Ovary (tissue), 9 donors: ENCODE measurements around the gene TBXAS1. TPM values are rescaled to one million over a fixed set of nuclear protein-coding genes. Genes with fewer than 3 reads are reported as not detected.

Experiments
- DNase-seq, 5 donors: peaks; one replicate each; pipeline ENCODE4 v3.0.0-alpha.2; 2019 to 2020
- H3K27ac ChIP-seq, 2 donors: fragments of 200-600 bp; one replicate each; pipeline versions ENCODE4 v1.5.1 to v1.8.0; 2019 to 2022
- H3K27me3 ChIP-seq: fragments of 200-600 bp; one replicate; pipeline ENCODE4 v1.8.0; 2022
- H3K36me3 ChIP-seq: fragments of 200-600 bp; sonication (generic); one replicate; pipeline ENCODE4 v1.5.1; 2019
- H3K4me1 ChIP-seq: one replicate; pipeline ENCODE4 v1.8.1; 2013; ENCODE audit warnings: mild to moderate bottlenecking, moderate library complexity; ENCODE audit not compliant: insufficient read depth
- H3K4me3 ChIP-seq: fragments of 200-600 bp; sonication (generic); one replicate; pipeline ENCODE4 v1.5.1; 2017
- H3K9me3 ChIP-seq, 2 donors: fragments of 200-600 bp in 1 of 2; sonication (generic) in 1 of 2; one replicate each; pipeline versions ENCODE4 v1.5.1 to v1.8.1; 2013 to 2019; ENCODE audit warnings: mild to moderate bottlenecking in 1 of 2, moderate library complexity in 1 of 2
- CTCF ChIP-seq, 3 donors: fragments of 450-650 bp in 2 of 3; fragments of 200-600 bp in 1 of 3; IDR thresholded peaks; one replicate each; pipeline versions ENCODE4 v1.5.1 to v1.8.0; 2016 to 2022; ENCODE audit warnings: antibody characterized with exemption in 3 of 3, mild to moderate bottlenecking in 1 of 3
- EP300 ChIP-seq: sonication (generic); formaldehyde crosslinking; IDR thresholded peaks from one replicate; pipeline ENCODE4 v1.6.1; 2017; ENCODE audit warnings: antibody characterized with exemption
- POLR2A ChIP-seq: fragments of 450-650 bp; IDR thresholded peaks from one replicate; pipeline ENCODE4 v1.6.1; 2017; ENCODE audit warnings: antibody characterized with exemption, mild to moderate bottlenecking, moderate library complexity
- WGBS, 3 donors: extraction: QIAGEN DNeasy Blood & Tissue Kit in 1 of 3; methylation state at CpG; one replicate each; pipeline versions ENCODE4 v1.1.5 to v1.1.7; 2013 to 2017; 5-methylcytosine and 5-hydroxymethylcytosine counted together
- intact Hi-C, 4 donors: fragments of 100-400 bp; cut with DNase I; formaldehyde crosslinking; loops; one replicate each; pipeline versions ENCODE4 v1.11.0 to v1.15.1; 2022 to 2023
- polyA plus RNA-seq, 2 donors: library from polyadenylated mRNA; stranded (reverse); fragments of 200-250 nt in 1 of 2; fragments of 350-450 nt in 1 of 2; fragmentation: Illumina TruSeq in 1 of 2; extraction: RNeasy Lipid Tissue Mini Kit (QIAGEN cat#74804) in 1 of 2; gene quantifications; one replicate each; pipeline ENCODE4 v1.2.3, GENCODE V29; 2013 to 2014
- total RNA-seq, 7 donors: library from RNA; depleted of rRNA in 2 of 7; stranded (reverse); fragments of >200 nt in 2 of 7; fragmentation: NEBNext Ultra II Directional in 3 of 7; extraction: Animal tissue kit (Norgen Biotek cat#: 25700) in 3 of 7; gene quantifications; one replicate each; pipeline versions ENCODE4 v1.1.0 to v1.2.4, GENCODE V29; 2016 to 2023
- donor health status: DM: no; HTN: no; CAD: no; lungs with moderate emphysema.
- donor health status: DM: no; HTN: no; CAD: no.
- donor health status: Bipolar disorder and iron deficiency.
- donor health status: DM: yes; HTN: yes; CAD: no.
- donor health status: DM: no; HTN: no; CAD: no.
- donor health status: DM: yes; HTN: yes; CAD: no.

Gene TBXAS1
- total and polyA plus RNA-seq, 9 donors = 3.1 to 16.8 (median 9.0) TPM

DNA sequence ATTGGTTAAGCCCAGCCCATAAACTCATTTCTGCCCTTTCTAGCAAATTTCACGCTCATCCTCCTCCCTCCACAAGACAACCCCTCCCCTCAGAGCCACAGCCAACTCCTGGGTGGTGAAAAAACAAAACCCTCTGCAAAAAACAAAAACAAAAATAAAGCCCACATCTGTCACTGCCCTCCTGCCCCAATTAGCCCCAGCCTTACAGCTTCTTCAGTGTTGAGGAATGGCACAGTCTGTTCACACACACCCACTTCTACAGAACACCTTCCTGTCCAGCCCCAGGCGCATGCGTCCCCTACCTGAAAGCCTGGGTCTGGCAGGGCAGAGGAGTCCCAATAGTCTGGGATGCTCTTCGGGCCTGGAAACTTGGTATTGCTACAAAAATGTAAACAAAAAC lies 199.2 kb downstream of the TBXAS1 start:
- intact Hi-C loops = no loop called here
- Histone ChIP-seq H3K4me1 (no peaks in the 10 kb centered on the region), H3K36me3 (no peaks in the 10 kb centered on the region), H3K9me3 (no peaks in the 10 kb centered on the region), H3K27me3 (no peaks in the 10 kb centered on the region), H3K27ac (no peak overlapping the region), H3K4me3 (no peak overlapping the region)
- TF ChIP-seq CTCF (IDR thresholded peaks at IDR 0.05) = no peak
- no peak for TF ChIP-seq EP300
- TF ChIP-seq POLR2A = no peak
- DNase-seq = no peak
- WGBS, 3 donors = 81 to 89% (median 85%) methylated on average over 4 of the region's 4 CpGs

DNA sequence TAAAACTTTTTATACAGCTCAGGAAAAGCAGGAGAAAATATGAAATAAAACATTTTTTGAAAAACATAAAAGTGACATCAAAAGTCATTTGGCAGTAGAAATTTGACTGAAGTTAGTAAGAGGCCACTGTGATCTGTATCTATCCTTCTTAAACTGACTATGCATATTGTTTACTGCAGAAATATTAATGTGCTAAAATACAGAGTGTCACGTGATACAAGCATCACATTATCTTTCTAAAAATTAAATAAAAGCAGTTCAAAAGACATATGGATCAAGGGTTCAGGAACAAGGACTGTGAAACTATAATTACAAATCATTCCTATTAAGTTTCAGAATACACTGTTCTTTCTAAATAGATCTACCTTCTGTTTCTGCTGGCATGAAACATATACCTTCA lies 200.0 kb downstream of the TBXAS1 start:
- intact Hi-C loops = no loop called here

GRCh38 chr7:140031364-140031763 lies 202.3 kb downstream of the TBXAS1 start:
- Histone ChIP-seq H3K27me3 (no peaks in the 10 kb centered on the region), H3K36me3 (no peaks in the 10 kb centered on the region), H3K4me3 (no peak overlapping the region), H3K9me3 (no peaks in the 10 kb centered on the region), H3K27ac (no peak overlapping the region), H3K4me1 (no peaks in the 10 kb centered on the region)
- 93 to 100% (median 100%) methylated on average over 1 of the region's 1 CpG for WGBS, 3 donors
- intact Hi-C loops = no loop called here
- DNase-seq = no peak
- TF ChIP-seq EP300 (no peak), CTCF (IDR thresholded peaks at IDR 0.05) (no peak), POLR2A (no peak)

More for the DNA sequence above, 200.0 kb downstream of the TBXAS1 start:
- Histone ChIP-seq H3K4me1 (no peaks in the 10 kb centered on the region), H3K9me3 (no peaks in the 10 kb centered on the region), H3K36me3 (no peaks in the 10 kb centered on the region), H3K27me3 (no peaks in the 10 kb centered on the region), H3K27ac (no peak overlapping the region), H3K4me3 (no peak overlapping the region)
- TF ChIP-seq POLR2A (no peak), EP300 (no peak), CTCF (IDR thresholded peaks at IDR 0.05) (no peak)
- WGBS, 3 donors = 35 to 66% (median 35%) methylated on average over 1 of the region's 1 CpG
- no peak for DNase-seq

DNA sequence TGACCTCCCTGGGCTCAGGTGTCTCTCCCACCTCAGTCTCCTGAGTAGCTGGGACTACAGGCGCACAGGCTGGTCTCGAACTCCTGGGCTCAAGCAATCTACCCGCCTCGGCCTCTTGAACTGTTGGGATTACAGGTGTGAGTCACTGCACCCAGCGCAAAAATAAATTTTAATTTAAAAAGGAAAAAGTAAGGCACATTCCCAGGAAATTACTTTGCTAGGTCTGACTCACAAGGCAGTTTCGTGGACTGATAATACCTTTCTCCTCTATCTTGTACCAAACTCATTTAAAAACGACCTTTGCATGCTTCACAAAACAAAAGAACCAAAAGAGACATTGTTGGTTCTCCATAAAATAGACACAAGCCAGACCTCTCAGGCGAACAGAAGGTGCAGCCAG lies 204.0 kb downstream of the TBXAS1 start:
- Histone ChIP-seq H3K9me3 (no peaks in the 10 kb centered on the region), H3K4me3 (no peak overlapping the region), H3K27ac (no peak overlapping the region), H3K36me3 (no peaks in the 10 kb centered on the region), H3K27me3 (no peaks in the 10 kb centered on the region), H3K4me1 (no peaks in the 10 kb centered on the region)
- no peak for TF ChIP-seq POLR2A
- no peak for TF ChIP-seq CTCF (IDR thresholded peaks at IDR 0.05)
- no peak for TF ChIP-seq EP300
- 89 to 90% (median 90%) methylated on average over 8 of the region's 8 CpGs for WGBS, 3 donors
- DNase-seq = no peak
- intact Hi-C loops = no loop called here
